ENCODE data around the gene MCM9.

GRCh38 chr6:118959903-118960302, 24.9 kb upstream of the MCM9 start:
- TF ChIP-seq YY1 (IDR thresholded peaks at IDR 0.05; ENCODE audit: insufficient read depth, insufficient read length) (no peak), ZNF274 (IDR thresholded peaks at IDR 0.05; ENCODE audit: low read depth, low read length) (no peak), SUZ12 (IDR thresholded peaks at IDR 0.05; ENCODE audit: extremely low read depth, insufficient read depth, insufficient read length) (no peak)
